ENCODE measurements around the gene PHLDB2. TPM values are rescaled to one million over a fixed set of nuclear protein-coding genes. Genes with fewer than 3 reads are reported as not detected.
"Not testable (repeated sequence)": the region's sequence is repeated elsewhere in the genome, so short reads cannot be mapped to it uniquely, and the experiment has no call there.

PHLDB2 gene
- total RNA-seq (5.9 TPM), polyA plus RNA-seq (1 to 10 TPM; 1.6 to 2.3 (median 1.9) TPM)

DNA sequence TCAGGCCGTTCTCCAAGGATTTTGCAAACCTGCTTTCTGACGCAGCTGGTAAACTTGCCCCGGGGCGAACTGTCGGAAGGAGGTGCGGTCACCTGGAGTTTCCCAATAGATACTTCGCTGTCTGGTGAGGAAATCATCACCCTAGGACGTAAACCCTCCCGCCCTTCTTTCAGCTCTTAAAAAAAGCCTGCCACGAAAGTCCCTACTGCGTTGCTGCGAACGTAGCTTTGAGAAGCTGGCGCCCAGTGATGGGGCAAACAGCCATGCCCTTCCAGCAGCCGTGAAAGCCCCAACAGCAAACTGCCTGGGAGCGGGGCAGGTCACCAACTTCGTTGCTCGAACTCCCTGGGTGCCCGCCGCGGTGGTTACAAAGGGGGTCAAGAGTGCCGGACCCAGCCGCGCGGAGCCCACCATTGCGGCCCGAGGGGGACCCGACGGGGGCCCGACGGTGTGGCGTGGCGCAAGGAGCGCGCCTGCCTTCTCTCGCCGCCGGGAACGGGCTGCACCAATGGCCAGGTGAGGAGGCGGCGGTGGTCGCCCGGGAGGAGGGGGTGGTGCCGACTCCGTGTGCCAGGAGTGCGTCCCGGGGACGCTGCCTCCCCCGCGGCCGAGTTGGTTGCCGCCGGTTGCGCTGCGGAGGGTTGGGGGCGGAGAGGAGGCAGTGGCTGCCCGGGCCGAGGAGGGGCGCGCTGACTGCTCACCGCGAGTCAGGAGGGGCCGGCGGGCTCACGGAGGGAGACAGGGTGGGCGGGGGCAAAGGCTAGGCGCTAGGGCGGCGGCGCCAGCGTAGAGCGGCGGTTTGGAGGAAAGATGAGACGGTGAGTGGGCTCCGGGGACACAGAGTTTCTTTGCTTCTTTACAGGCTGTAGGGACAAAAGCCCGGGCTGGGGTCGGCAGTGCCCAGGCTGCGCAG lies at the start of gene PHLDB2:
TSS of gene PHLDB2 (plus strand) at position 205 of the 913 bp plus-strand sequence. CDS start 24,813 bp downstream, outside the sequence.
- DNase-seq (peak; percentile 35 to 55 (median 40)), ATAC-seq (ENCODE audit: low read depth in 2 of 2) (peak; percentile 52 to 54)
- peaks cover 0 to 2% (median 0%) of the 10 kb centered on the region in 7 donors for H3K9me3 Mint-ChIP-seq
- Histone ChIP-seq H3K36me3 (ENCODE audit: control insufficient read depth, insufficient read depth, low read length) (no peaks in the 10 kb centered on the region), H3K27ac (ENCODE audit: insufficient read depth, low read length, poor library complexity, severe bottlenecking) (peak within 1 kb of the TSS; percentile 66), H3K4me1 (ENCODE audit: control insufficient read depth, insufficient read depth, low read length, poor library complexity, severe bottlenecking) (peaks cover 17% of the 10 kb centered on the region), H3K27me3 (ENCODE audit: control insufficient read depth, insufficient read depth, low read length) (peaks cover 3% of the 10 kb centered on the region), H3K4me3 (ENCODE audit: low read depth, low read length) (peak within 1 kb of the TSS; percentile 90), H3K9me3 (ENCODE audit: control insufficient read depth in 2 of 2, low read length in 2 of 2) (no peaks in the 10 kb centered on the region)
- peaks cover 63% of the 10 kb centered on the region for H3K27me3 Mint-ChIP-seq
- H3K4me3 Mint-ChIP-seq, result peak within 1 kb of the TSS; percentile 89 to 99 (median 94)
- H3K4me1 Mint-ChIP-seq, result peaks cover 10 to 37% (median 13%) of the 10 kb centered on the region in 4 donors
- peak within 1 kb of the TSS in 2 of 3 donors; percentile 87 to 88 for H3K27ac Mint-ChIP-seq
- no peaks in the 10 kb centered on the region for H3K36me3 Mint-ChIP-seq

DNA sequence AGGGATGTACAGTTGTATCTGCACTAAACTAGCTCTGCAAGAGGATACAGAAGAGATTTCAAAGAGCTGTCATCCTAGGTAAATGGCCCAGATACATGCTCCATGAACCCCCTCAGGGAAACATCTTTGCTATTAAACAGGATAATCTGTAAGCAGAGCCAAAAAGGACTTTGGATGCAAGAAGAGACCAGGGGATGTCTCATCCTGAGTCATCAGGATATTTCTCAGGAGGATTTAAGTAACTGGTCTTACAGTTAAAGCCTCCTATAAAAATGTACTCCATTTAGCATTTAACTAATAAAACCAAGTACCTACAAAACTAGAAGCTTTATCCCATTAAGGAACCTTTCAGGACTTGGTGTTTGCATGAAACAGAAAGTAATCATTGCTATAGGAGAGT lies 48.2 kb upstream of the PHLDB2 start:
- Mint-ChIP-seq H3K27me3 (peaks cover 7% of the 10 kb centered on the region), H3K4me3 (no peak overlapping the region), H3K4me1 (peaks cover 0 to 2% (median 0%) of the 10 kb centered on the region in 4 donors), H3K9me3 (peaks cover 0 to 8% (median 5%) of the 10 kb centered on the region in 7 donors), H3K27ac (no peak overlapping the region), H3K36me3 (no peaks in the 10 kb centered on the region)
- Histone ChIP-seq H3K27me3 (ENCODE audit: control insufficient read depth, insufficient read depth, low read length) (no peaks in the 10 kb centered on the region), H3K9me3 (ENCODE audit: control insufficient read depth in 2 of 2, low read length in 2 of 2) (peaks cover 0 to 3% of the 10 kb centered on the region in 2 experiments), H3K4me1 (ENCODE audit: control insufficient read depth, insufficient read depth, low read length, poor library complexity, severe bottlenecking) (no peaks in the 10 kb centered on the region), H3K27ac (ENCODE audit: insufficient read depth, low read length, poor library complexity, severe bottlenecking) (no peak overlapping the region), H3K36me3 (ENCODE audit: control insufficient read depth, insufficient read depth, low read length) (no peaks in the 10 kb centered on the region), H3K4me3 (ENCODE audit: low read depth, low read length) (no peak overlapping the region)
- DNase-seq (no peak), ATAC-seq (ENCODE audit: low read depth in 2 of 2) (no peak)

DNA sequence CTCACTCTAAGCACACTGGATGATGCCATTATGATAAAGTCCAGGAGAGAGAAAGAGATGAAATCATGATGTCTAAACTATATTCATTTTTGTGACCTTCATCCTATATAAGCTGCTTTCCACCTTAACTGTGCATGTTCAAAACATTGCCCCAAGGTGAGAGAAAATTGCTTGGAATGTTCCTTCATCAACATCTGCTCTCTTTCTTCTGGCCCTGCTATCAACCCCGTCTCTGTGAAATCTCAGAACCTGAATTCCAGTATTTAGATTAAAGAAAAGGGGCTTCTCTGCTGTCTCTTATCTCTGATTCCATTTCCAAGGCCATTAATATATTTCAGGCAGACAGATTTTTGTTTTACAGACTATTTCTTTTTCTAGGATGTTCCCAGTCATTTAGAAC lies 47.3 kb upstream of the PHLDB2 start:
- peaks cover 0 to 6% of the 10 kb centered on the region in 2 experiments for H3K9me3 ChIP-seq (ENCODE audit: control insufficient read depth in 2 of 2, low read length in 2 of 2)
- peaks cover 5% of the 10 kb centered on the region for H3K27me3 Mint-ChIP-seq
- DNase-seq (no peak), ATAC-seq (ENCODE audit: low read depth in 2 of 2) (no peak)
- H3K9me3 Mint-ChIP-seq, result peaks cover 0 to 8% (median 5%) of the 10 kb centered on the region in 7 donors
- H3K4me3 Mint-ChIP-seq, result no peak overlapping the region
- no peak overlapping the region for H3K4me3 ChIP-seq (ENCODE audit: low read depth, low read length)
- H3K4me1 ChIP-seq (ENCODE audit: control insufficient read depth, insufficient read depth, low read length, poor library complexity, severe bottlenecking), result no peaks in the 10 kb centered on the region
- H3K27ac Mint-ChIP-seq, result no peak overlapping the region
- H3K4me1 Mint-ChIP-seq, result peaks cover 0 to 2% (median 0%) of the 10 kb centered on the region in 4 donors
- H3K36me3 Mint-ChIP-seq, result no peaks in the 10 kb centered on the region
- no peak overlapping the region for H3K27ac ChIP-seq (ENCODE audit: insufficient read depth, low read length, poor library complexity, severe bottlenecking)
- H3K36me3 ChIP-seq (ENCODE audit: control insufficient read depth, insufficient read depth, low read length), result no peaks in the 10 kb centered on the region
- H3K27me3 ChIP-seq (ENCODE audit: control insufficient read depth, insufficient read depth, low read length), result no peaks in the 10 kb centered on the region

DNA sequence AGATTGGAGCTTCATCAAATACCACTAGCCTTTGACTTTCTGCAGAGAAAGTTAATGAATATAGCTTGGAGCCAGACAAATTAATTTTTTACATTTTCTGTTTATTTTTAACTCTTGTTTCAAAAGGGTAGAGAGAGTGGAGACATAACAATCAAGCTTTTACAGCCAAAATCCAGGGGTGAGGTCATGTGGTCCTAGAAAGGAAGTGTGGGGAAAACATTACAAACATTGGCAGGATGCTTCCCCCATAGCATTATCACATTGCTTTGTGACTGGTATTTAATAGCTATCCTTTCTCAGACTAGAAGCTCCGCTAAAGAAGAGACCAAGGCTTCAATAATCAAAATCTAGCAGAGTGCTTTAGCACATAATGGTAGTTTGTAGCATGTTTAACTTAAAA lies 46.4 kb upstream of the PHLDB2 start:
- no peak overlapping the region for H3K4me3 ChIP-seq (ENCODE audit: low read depth, low read length)
- no peak overlapping the region for H3K27ac Mint-ChIP-seq
- no peak for ATAC-seq (ENCODE audit: low read depth in 2 of 2)
- H3K4me1 Mint-ChIP-seq, result peaks cover 0 to 2% (median 0%) of the 10 kb centered on the region in 4 donors
- no peaks in the 10 kb centered on the region for H3K27me3 ChIP-seq (ENCODE audit: control insufficient read depth, insufficient read depth, low read length)
- H3K9me3 ChIP-seq (ENCODE audit: control insufficient read depth in 2 of 2, low read length in 2 of 2), result peaks cover 0 to 6% of the 10 kb centered on the region in 2 experiments
- H3K9me3 Mint-ChIP-seq, result peaks cover 0 to 8% (median 4%) of the 10 kb centered on the region in 7 donors
- no peak overlapping the region for H3K4me3 Mint-ChIP-seq
- peaks cover 5% of the 10 kb centered on the region for H3K27me3 Mint-ChIP-seq
- H3K36me3 Mint-ChIP-seq, result no peaks in the 10 kb centered on the region
- no peaks in the 10 kb centered on the region for H3K36me3 ChIP-seq (ENCODE audit: control insufficient read depth, insufficient read depth, low read length)
- no peak overlapping the region for H3K27ac ChIP-seq (ENCODE audit: insufficient read depth, low read length, poor library complexity, severe bottlenecking)
- H3K4me1 ChIP-seq (ENCODE audit: control insufficient read depth, insufficient read depth, low read length, poor library complexity, severe bottlenecking), result no peaks in the 10 kb centered on the region
- no peak for DNase-seq

DNA sequence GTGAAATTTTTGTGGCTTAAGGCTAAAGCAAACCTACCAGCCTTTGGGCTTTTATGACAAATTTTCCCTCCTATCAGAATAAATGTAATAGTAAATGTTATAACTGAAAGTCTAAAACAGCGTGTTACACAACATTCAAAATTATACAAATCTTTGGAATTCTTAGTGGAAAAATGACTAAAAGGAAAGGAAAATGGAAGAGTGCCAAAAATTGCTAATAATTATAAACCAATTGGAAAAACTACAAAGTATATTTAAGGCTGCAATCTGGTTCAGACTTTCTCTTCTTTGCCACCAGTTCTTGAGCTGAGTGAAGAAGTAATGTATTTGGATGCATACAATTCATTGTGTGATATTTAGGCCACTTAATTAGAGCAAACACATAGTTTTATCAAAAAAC lies 45.6 kb upstream of the PHLDB2 start:
- H3K36me3 ChIP-seq (ENCODE audit: control insufficient read depth, insufficient read depth, low read length), result no peaks in the 10 kb centered on the region
- DNase-seq (no peak), ATAC-seq (ENCODE audit: low read depth in 2 of 2) (no peak)
- no peaks in the 10 kb centered on the region for H3K27me3 ChIP-seq (ENCODE audit: control insufficient read depth, insufficient read depth, low read length)
- no peak overlapping the region for H3K27ac ChIP-seq (ENCODE audit: insufficient read depth, low read length, poor library complexity, severe bottlenecking)
- no peaks in the 10 kb centered on the region for H3K4me1 Mint-ChIP-seq
- no peaks in the 10 kb centered on the region for H3K36me3 Mint-ChIP-seq
- H3K4me3 ChIP-seq (ENCODE audit: low read depth, low read length), result no peak overlapping the region
- H3K9me3 Mint-ChIP-seq, result peaks cover 0 to 8% (median 4%) of the 10 kb centered on the region in 7 donors
- H3K4me1 ChIP-seq (ENCODE audit: control insufficient read depth, insufficient read depth, low read length, poor library complexity, severe bottlenecking), result no peaks in the 10 kb centered on the region
- no peaks in the 10 kb centered on the region for H3K27me3 Mint-ChIP-seq
- peaks cover 0 to 6% of the 10 kb centered on the region in 2 experiments for H3K9me3 ChIP-seq (ENCODE audit: control insufficient read depth in 2 of 2, low read length in 2 of 2)
- H3K4me3 Mint-ChIP-seq, result no peak overlapping the region
- no peak overlapping the region for H3K27ac Mint-ChIP-seq

DNA sequence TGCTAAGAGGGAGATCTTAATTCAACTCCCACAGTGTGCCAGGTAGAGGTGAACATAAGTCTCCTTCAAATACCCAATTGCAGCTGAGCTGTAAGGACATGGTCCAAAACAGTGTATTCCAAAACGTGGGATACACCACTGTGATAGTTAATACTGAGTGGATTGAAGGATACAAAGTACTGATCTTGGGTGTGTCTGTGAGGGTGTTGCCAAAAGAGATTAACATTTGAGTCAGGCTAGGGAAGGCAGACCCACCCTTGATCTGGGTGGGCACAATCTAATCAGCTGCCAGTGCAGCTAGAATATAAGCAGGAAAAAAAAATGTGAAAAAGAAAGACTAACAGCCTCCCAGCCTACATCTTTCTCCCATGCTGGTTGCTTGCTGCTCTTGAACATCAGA lies 45.1 kb upstream of the PHLDB2 start:
- Histone ChIP-seq H3K36me3 (ENCODE audit: control insufficient read depth, insufficient read depth, low read length) (no peaks in the 10 kb centered on the region), H3K9me3 (ENCODE audit: control insufficient read depth in 2 of 2, low read length in 2 of 2) (peaks cover 0 to 6% of the 10 kb centered on the region in 2 experiments), H3K4me3 (ENCODE audit: low read depth, low read length) (no peak overlapping the region), H3K4me1 (ENCODE audit: control insufficient read depth, insufficient read depth, low read length, poor library complexity, severe bottlenecking) (no peaks in the 10 kb centered on the region), H3K27me3 (ENCODE audit: control insufficient read depth, insufficient read depth, low read length) (no peaks in the 10 kb centered on the region), H3K27ac (ENCODE audit: insufficient read depth, low read length, poor library complexity, severe bottlenecking) (no peak overlapping the region)
- Mint-ChIP-seq H3K27ac (no peak overlapping the region), H3K9me3 (peaks cover 0 to 8% (median 4%) of the 10 kb centered on the region in 7 donors), H3K36me3 (no peaks in the 10 kb centered on the region), H3K27me3 (peaks cover 4% of the 10 kb centered on the region), H3K4me1 (no peaks in the 10 kb centered on the region), H3K4me3 (no peak overlapping the region)
- no peak for ATAC-seq (ENCODE audit: low read depth in 2 of 2)
- DNase-seq, result no peak

DNA sequence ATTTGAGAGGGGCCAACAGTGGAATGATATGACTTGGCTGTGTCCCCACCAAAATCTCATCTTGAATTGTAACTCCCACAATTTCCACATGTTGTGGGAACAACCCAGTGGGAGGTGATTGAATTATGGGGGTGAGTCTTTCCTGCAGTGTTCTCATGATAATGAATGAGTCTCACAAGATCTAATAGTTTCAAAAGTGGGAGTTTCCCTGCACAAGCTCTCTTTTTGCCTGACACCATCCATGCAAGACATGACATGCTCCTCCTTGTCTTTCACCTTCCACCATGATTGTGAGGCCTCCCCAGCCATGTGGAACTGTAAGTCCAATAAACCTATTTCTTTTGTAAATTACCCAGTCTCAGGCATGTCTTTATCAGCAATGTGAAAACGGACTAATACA lies 42.3 kb upstream of the PHLDB2 start:
- not testable (repeated sequence) for H3K27me3 ChIP-seq (ENCODE audit: control insufficient read depth, insufficient read depth, low read length); H3K4me1 ChIP-seq (ENCODE audit: control insufficient read depth, insufficient read depth, low read length, poor library complexity, severe bottlenecking); H3K9me3 ChIP-seq (ENCODE audit: control insufficient read depth in 2 of 2, low read length in 2 of 2); DNase-seq; H3K4me3 ChIP-seq (ENCODE audit: low read depth, low read length); H3K4me1 Mint-ChIP-seq; H3K36me3 Mint-ChIP-seq; H3K27ac ChIP-seq (ENCODE audit: insufficient read depth, low read length, poor library complexity, severe bottlenecking); H3K27me3 Mint-ChIP-seq; H3K4me3 Mint-ChIP-seq; ATAC-seq (ENCODE audit: low read depth in 2 of 2); H3K27ac Mint-ChIP-seq; H3K36me3 ChIP-seq (ENCODE audit: control insufficient read depth, insufficient read depth, low read length)
- peaks cover 0 to 23% (median 4%) of the 10 kb centered on the region in 7 donors for H3K9me3 Mint-ChIP-seq

Measured in CD4-positive, CD25-positive, alpha-beta regulatory T cell (primary cell).